H1 (cell line): Measurements from ENCODE around the gene NCOA6.

Experiments
- EZH2 ChIP-seq: fragments of 200-600 bp; sonication (generic); IDR thresholded peaks from 2 replicates; pipeline ENCODE4 v1.7.1; 2012; ENCODE audit warnings: low read depth, mild to moderate bottlenecking, moderate library complexity, low read length, inconsistent platforms; ENCODE audit not compliant: severe bottlenecking
- GABPA ChIP-seq: IDR thresholded peaks from 2 replicates; pipeline ENCODE4 v1.6.1; 2011; ENCODE audit warnings: mild to moderate bottlenecking, low read length, moderate library complexity, borderline replicate concordance; ENCODE audit not compliant: insufficient read depth
- POLR2A ChIP-seq, 2 experiments: IDR thresholded peaks; 1 replicate in 1 of 2; 2 replicates in 1 of 2; pipeline ENCODE4 v1.6.1; 2011; ENCODE audit warnings: low read depth in 2 of 2, low read length in 2 of 2, mild to moderate bottlenecking in 2 of 2; ENCODE audit errors: control extremely low read depth in 1 of 2
- POLR2AphosphoS5 ChIP-seq: IDR thresholded peaks from 2 replicates; pipeline ENCODE4 v1.6.1; 2011; ENCODE audit warnings: low read depth, low read length
- TCF12 ChIP-seq: IDR thresholded peaks from 2 replicates; pipeline ENCODE4 v1.6.1; 2011; ENCODE audit warnings: low read depth, mild to moderate bottlenecking, low read length
- YY1 ChIP-seq: IDR thresholded peaks from 2 replicates; pipeline ENCODE4 v1.6.1; 2011; ENCODE audit warnings: low read depth, mild to moderate bottlenecking, low read length
- ZNF274 ChIP-seq: IDR thresholded peaks from 2 replicates; pipeline ENCODE4 v1.7.0; 2012; ENCODE audit warnings: low read length, borderline replicate concordance; ENCODE audit errors: extremely low read depth
- TF ChIP-seq, protein P1 (sequence below), 3 experiments: IDR thresholded peaks; 1 replicate in 2 of 3; 2 replicates in 1 of 3; pipeline versions ENCODE4 v1.5.1 to v1.6.1; 2011; ENCODE audit warnings: low read length in 3 of 3, mild to moderate bottlenecking in 3 of 3, inconsistent platforms in 2 of 3, low read depth in 1 of 3, moderate library complexity in 1 of 3; ENCODE audit not compliant: insufficient read depth in 1 of 3; ENCODE audit errors: control extremely low read depth in 1 of 3

DNA sequence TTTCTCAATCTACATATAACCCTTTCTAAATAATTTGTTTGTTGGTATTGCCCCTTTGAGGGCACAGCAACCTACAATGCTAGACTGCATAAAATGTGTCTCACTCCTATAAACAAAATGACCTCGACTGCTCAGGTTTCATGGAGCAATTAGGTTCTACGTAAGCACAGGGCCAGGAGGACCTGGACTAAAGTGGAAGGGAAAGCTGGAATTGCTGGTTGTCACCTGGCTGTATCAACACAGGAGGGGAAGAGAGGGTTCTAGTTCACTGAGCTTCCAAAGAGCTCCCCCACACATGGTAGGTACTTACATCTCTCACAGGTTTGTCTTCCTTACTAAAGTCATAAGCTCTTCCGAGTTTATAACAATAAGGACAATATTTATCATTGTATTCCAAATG is 51.0 kb downstream of the NCOA6 start:
- no peak for TF ChIP-seq GABPA
- TF ChIP-seq, protein P1, sequence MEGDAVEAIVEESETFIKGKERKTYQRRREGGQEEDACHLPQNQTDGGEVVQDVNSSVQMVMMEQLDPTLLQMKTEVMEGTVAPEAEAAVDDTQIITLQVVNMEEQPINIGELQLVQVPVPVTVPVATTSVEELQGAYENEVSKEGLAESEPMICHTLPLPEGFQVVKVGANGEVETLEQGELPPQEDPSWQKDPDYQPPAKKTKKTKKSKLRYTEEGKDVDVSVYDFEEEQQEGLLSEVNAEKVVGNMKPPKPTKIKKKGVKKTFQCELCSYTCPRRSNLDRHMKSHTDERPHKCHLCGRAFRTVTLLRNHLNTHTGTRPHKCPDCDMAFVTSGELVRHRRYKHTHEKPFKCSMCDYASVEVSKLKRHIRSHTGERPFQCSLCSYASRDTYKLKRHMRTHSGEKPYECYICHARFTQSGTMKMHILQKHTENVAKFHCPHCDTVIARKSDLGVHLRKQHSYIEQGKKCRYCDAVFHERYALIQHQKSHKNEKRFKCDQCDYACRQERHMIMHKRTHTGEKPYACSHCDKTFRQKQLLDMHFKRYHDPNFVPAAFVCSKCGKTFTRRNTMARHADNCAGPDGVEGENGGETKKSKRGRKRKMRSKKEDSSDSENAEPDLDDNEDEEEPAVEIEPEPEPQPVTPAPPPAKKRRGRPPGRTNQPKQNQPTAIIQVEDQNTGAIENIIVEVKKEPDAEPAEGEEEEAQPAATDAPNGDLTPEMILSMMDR (IDR thresholded peaks at IDR 0.05; ENCODE audit: control extremely low read depth in 1 of 3, insufficient read depth in 1 of 3, low read depth in 1 of 3, low read length in 3 of 3) = no peak
- no peak for TF ChIP-seq YY1
- no peak for TF ChIP-seq TCF12
- no peak for TF ChIP-seq ZNF274
- no peak for TF ChIP-seq POLR2AphosphoS5
- no peak for TF ChIP-seq EZH2
- TF ChIP-seq POLR2A (IDR thresholded peaks at IDR 0.05; ENCODE audit: control extremely low read depth in 1 of 2, low read depth in 2 of 2, low read length in 2 of 2) = no peak
